ENCODE data around the gene MCF2L. TPM values are rescaled to one million over a fixed set of nuclear protein-coding genes. Genes with fewer than 3 reads are reported as not detected.

Gene MCF2L
- total RNA-seq, 1 experiment from 2014 or later, result not detected

GRCh38 chr13:113049981-113050380 is 81.0 kb downstream of the MCF2L start:
- intact Hi-C loops (cut with micrococcal nuclease), result no loop called here
- CTCF ChIA-PET, result no interaction called here
- H3K4me3 Mint-ChIP-seq (ENCODE audit: unreplicated experiment), result no peak overlapping the region

GRCh38 chr13:113050734-113051431 is 81.9 kb downstream of the MCF2L start:
- intact Hi-C loops (cut with micrococcal nuclease), result no loop called here
- TF ChIP-seq, protein P1, sequence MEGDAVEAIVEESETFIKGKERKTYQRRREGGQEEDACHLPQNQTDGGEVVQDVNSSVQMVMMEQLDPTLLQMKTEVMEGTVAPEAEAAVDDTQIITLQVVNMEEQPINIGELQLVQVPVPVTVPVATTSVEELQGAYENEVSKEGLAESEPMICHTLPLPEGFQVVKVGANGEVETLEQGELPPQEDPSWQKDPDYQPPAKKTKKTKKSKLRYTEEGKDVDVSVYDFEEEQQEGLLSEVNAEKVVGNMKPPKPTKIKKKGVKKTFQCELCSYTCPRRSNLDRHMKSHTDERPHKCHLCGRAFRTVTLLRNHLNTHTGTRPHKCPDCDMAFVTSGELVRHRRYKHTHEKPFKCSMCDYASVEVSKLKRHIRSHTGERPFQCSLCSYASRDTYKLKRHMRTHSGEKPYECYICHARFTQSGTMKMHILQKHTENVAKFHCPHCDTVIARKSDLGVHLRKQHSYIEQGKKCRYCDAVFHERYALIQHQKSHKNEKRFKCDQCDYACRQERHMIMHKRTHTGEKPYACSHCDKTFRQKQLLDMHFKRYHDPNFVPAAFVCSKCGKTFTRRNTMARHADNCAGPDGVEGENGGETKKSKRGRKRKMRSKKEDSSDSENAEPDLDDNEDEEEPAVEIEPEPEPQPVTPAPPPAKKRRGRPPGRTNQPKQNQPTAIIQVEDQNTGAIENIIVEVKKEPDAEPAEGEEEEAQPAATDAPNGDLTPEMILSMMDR (IDR thresholded peaks at IDR 0.05; ENCODE audit: unreplicated experiment), result no peak
- ChIA-PET CTCF (no interaction called here), POLR2A (no interaction called here)
- peaks cover 42% of the 10 kb centered on the region for H3K27me3 Mint-ChIP-seq (ENCODE audit: insufficient read depth, unreplicated experiment)
- peaks cover 8% of the 10 kb centered on the region for H3K9me3 Mint-ChIP-seq (ENCODE audit: unreplicated experiment)
- H3K27ac Mint-ChIP-seq (ENCODE audit: low read depth, unreplicated experiment), result no peak overlapping the region
- BruUV-seq (replicated peaks), result no TSS peak
- no peak for DNase-seq (ENCODE audit: unreplicated experiment)
- H3K4me3 Mint-ChIP-seq (ENCODE audit: unreplicated experiment), result no peak overlapping the region
- H3K4me1 Mint-ChIP-seq (ENCODE audit: insufficient read depth, unreplicated experiment), result no peaks in the 10 kb centered on the region
- H3K36me3 Mint-ChIP-seq (ENCODE audit: insufficient read depth, unreplicated experiment), result no peaks in the 10 kb centered on the region

More at GRCh38 chr13:113049981-113050380, 81.0 kb downstream of the MCF2L start:
- Mint-ChIP-seq H3K27me3 (ENCODE audit: insufficient read depth, unreplicated experiment) (peaks cover 42% of the 10 kb centered on the region), H3K9me3 (ENCODE audit: unreplicated experiment) (peaks cover 8% of the 10 kb centered on the region), H3K27ac (ENCODE audit: low read depth, unreplicated experiment) (no peak overlapping the region), H3K36me3 (ENCODE audit: insufficient read depth, unreplicated experiment) (no peaks in the 10 kb centered on the region), H3K4me1 (ENCODE audit: insufficient read depth, unreplicated experiment) (no peaks in the 10 kb centered on the region)
- DNase-seq (ENCODE audit: unreplicated experiment), result no peak
- no TSS peak for BruUV-seq (replicated peaks)
- TF ChIP-seq, protein P1 (IDR thresholded peaks at IDR 0.05; ENCODE audit: unreplicated experiment), result no peak
- POLR2A ChIA-PET, result no interaction called here

GRCh38 chr13:113051641-113052040 is 82.6 kb downstream of the MCF2L start:
- TF ChIP-seq, protein P1 (IDR thresholded peaks at IDR 0.05; ENCODE audit: unreplicated experiment), result no peak
- Mint-ChIP-seq H3K27me3 (ENCODE audit: insufficient read depth, unreplicated experiment) (peaks cover 42% of the 10 kb centered on the region), H3K4me1 (ENCODE audit: insufficient read depth, unreplicated experiment) (no peaks in the 10 kb centered on the region), H3K27ac (ENCODE audit: low read depth, unreplicated experiment) (no peak overlapping the region), H3K9me3 (ENCODE audit: unreplicated experiment) (peaks cover 8% of the 10 kb centered on the region), H3K4me3 (ENCODE audit: unreplicated experiment) (no peak overlapping the region), H3K36me3 (ENCODE audit: insufficient read depth, unreplicated experiment) (no peaks in the 10 kb centered on the region)
- BruUV-seq (replicated peaks), result no TSS peak
- CTCF ChIA-PET, result interaction anchor here (0.6 kb wide), 1 partner anchor 10 kb away, joined by 3 read pairs; no protein-coding TSS in a partner anchor
- POLR2A ChIA-PET, result no interaction called here
- DNase-seq (ENCODE audit: unreplicated experiment), result no peak
- intact Hi-C loops (cut with micrococcal nuclease), result no loop called here

- Mint-ChIP-seq H3K4me1 (ENCODE audit: insufficient read depth, unreplicated experiment) (no peaks in the 10 kb centered on the region), H3K36me3 (ENCODE audit: insufficient read depth, unreplicated experiment) (no peaks in the 10 kb centered on the region), H3K9me3 (ENCODE audit: unreplicated experiment) (peaks cover 8% of the 10 kb centered on the region), H3K27ac (ENCODE audit: low read depth, unreplicated experiment) (no peak overlapping the region), H3K27me3 (ENCODE audit: insufficient read depth, unreplicated experiment) (peaks cover 42% of the 10 kb centered on the region), H3K4me3 (ENCODE audit: unreplicated experiment) (no peak overlapping the region)
- POLR2A ChIA-PET, result no interaction called here
- no TSS peak for BruUV-seq (replicated peaks)
- no peak for DNase-seq (ENCODE audit: unreplicated experiment)
- CTCF ChIA-PET, result interaction anchor here (0.6 kb wide), 1 partner anchor 10 kb away, joined by 3 read pairs; no protein-coding TSS in a partner anchor
- intact Hi-C loops (cut with micrococcal nuclease), result no loop called here
- TF ChIP-seq, protein P1 (IDR thresholded peaks at IDR 0.05; ENCODE audit: unreplicated experiment), result no peak
These were observed 83.2 kb downstream of the MCF2L start for GRCh38 chr13:113052206-113052605.
